ENCODE results near the gene ZNF341. TPM values are rescaled to one million over a fixed set of nuclear protein-coding genes. Genes with fewer than 3 reads are reported as not detected.

The ZNF341 gene
- total RNA-seq, 4 donors from 2014 or later: 1.7 to 4.4 (median 2.9) TPM

DNA sequence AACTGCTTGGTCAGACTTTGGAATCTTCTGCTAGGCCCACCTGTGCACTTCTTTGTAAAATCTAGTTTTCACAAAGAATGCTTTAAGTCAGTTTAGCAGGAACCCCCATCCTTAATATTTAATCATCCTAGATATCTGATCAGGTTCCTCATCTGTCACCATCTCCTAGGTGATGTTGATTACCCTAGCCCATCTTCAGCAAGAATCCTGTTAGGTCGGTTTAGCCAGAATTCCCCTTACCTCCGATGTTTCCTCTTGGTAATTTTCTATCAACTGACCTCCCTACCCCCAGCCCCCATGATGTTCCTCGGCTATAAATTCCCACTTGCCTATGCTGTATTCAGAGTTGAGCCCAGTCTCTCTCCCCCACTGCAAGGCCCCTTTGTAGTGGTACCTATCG is 2.7 kb upstream of the ZNF341 start:
- Histone ChIP-seq H3K27me3 (no peaks in the 10 kb centered on the region), H3K36me3 (no peaks in the 10 kb centered on the region), H3K4me1 (peaks cover 0 to 26% (median 11%) of the 10 kb centered on the region in 3 donors), H3K27ac (no peak overlapping the region), H3K9me3 (no peaks in the 10 kb centered on the region), H3K4me3 (no peak overlapping the region)
- WGBS, 2 donors (ENCODE audit: low coverage in 1 of 2): 74 to 76% methylated on average over 3 to 4 of the region's 4 CpGs
- ATAC-seq: no peak
- TF ChIP-seq POLR2AphosphoS5 (IDR thresholded peaks at IDR 0.05) (no peak), EP300 (IDR thresholded peaks at IDR 0.05) (no peak), POLR2A (IDR thresholded peaks at IDR 0.05) (no peak)

DNA sequence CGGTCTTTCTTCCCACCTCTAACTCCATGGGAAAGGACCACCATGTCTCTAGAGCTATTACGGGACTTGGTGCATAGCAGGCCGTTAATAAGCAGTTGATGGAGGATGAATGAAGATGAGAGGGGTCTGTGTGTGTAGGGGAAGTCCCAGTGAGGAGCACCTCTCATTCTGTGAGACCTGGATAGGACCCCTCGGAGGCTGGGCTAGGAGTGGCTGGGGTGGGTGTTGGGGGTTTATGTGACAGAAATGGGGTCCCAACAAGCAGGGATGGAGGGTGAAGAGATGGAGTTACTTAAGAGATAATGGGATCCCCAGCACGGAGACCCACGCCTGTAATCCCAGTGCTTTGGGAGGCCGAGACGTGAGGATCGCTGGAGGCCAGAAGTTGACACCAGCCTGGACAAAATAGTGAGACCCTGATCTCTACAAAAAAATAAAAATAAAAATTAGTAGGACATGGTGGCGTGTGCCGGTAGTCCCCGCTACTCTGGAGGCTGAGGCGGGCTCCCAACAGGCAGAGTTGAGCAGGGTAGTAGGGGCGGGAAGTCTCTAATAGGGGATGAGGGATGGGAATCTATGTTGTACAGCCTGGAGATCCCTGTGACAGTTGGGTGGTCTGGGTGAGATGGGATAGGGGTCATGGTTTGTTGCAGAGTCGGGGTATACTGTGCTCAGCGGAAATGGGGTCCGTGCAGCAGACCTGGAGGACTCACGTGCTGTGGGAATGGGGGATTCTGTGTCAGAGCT is 677 bp upstream of the ZNF341 start:
- peak overlapping the region; percentile 26 to 71 for H3K4me3 ChIP-seq
- H3K36me3 ChIP-seq: no peaks in the 10 kb centered on the region
- H3K9me3 ChIP-seq: peaks cover 0 to 3% (median 0%) of the 10 kb centered on the region in 3 donors
- 30 to 88% methylated on average over 2 to 17 of the region's 18 CpGs for WGBS, 2 donors (ENCODE audit: low coverage in 1 of 2)
- ATAC-seq: no peak
- H3K4me1 ChIP-seq: peaks cover 0 to 31% (median 14%) of the 10 kb centered on the region in 3 donors
- H3K27ac ChIP-seq: peak overlapping the region; percentile 66 to 95 (median 94)
- no peak for TF ChIP-seq EP300 (IDR thresholded peaks at IDR 0.05)
- TF ChIP-seq POLR2A (IDR thresholded peaks at IDR 0.05): no peak
- TF ChIP-seq, protein P1, sequence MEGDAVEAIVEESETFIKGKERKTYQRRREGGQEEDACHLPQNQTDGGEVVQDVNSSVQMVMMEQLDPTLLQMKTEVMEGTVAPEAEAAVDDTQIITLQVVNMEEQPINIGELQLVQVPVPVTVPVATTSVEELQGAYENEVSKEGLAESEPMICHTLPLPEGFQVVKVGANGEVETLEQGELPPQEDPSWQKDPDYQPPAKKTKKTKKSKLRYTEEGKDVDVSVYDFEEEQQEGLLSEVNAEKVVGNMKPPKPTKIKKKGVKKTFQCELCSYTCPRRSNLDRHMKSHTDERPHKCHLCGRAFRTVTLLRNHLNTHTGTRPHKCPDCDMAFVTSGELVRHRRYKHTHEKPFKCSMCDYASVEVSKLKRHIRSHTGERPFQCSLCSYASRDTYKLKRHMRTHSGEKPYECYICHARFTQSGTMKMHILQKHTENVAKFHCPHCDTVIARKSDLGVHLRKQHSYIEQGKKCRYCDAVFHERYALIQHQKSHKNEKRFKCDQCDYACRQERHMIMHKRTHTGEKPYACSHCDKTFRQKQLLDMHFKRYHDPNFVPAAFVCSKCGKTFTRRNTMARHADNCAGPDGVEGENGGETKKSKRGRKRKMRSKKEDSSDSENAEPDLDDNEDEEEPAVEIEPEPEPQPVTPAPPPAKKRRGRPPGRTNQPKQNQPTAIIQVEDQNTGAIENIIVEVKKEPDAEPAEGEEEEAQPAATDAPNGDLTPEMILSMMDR (IDR thresholded peaks at IDR 0.05): no peak
- TF ChIP-seq POLR2AphosphoS5 (IDR thresholded peaks at IDR 0.05): no peak
- H3K27me3 ChIP-seq: no peaks in the 10 kb centered on the region

DNA sequence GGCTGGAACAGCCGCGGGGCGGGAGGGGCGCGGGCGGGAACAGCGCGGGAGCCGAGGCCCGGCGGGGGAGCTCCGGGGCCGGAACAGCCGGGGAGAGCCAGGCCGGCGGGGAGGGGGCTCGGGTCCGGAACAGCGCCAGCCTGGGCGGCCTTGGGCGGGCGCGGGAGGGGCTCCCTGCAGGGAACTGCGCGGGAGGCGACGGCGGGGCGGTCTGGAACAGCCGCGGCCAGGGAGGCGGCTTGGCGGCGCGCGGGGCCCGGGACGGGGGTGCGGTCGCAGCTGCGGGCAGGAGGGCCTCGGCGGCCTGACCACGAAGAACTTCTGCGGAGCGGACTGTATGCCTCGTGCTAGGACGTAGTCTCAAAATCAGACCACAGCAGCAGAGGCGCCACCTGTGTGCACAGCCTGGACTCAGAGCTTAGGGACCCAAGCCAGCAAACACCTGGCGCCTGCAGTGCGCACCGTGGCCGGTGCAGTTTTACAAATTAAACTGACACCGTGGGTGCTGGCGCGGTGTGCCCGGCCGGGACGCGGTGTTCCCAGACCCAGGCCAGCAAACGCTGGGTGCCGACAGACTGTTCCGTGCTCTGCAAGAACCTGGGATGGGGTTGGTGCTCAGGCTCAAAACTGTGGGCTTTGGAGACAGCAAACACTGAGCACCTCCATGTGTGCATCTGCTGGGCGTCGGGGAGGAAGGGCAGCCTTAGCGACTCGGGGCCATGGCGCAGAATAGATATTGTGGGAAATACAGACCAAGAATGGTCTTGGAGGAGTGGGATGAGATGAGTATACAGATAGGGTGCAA is 572 bp downstream of the ZNF341 start:
- Histone ChIP-seq H3K36me3 (peaks cover 0 to 8% of the 10 kb centered on the region in 2 donors), H3K27ac (peak overlapping the region; percentile 26 to 95 (median 94)), H3K4me3 (peak overlapping the region; percentile 31 to 71), H3K27me3 (no peaks in the 10 kb centered on the region), H3K9me3 (peaks cover 0 to 16% (median 0%) of the 10 kb centered on the region in 3 donors), H3K4me1 (peaks cover 0 to 31% (median 14%) of the 10 kb centered on the region in 3 donors)
- WGBS, 2 donors (ENCODE audit: low coverage in 1 of 2): 13 to 17% methylated on average over 3 to 6 of the region's 68 CpGs
- peak; percentile 86 for ATAC-seq
- TF ChIP-seq POLR2A (IDR thresholded peaks at IDR 0.05) (peak in 1 of 2 donors; percentile 59), POLR2AphosphoS5 (IDR thresholded peaks at IDR 0.05) (no peak)
- TF ChIP-seq, protein P1 (IDR thresholded peaks at IDR 0.05): peak in 1 of 4 experiments; percentile 34

DNA sequence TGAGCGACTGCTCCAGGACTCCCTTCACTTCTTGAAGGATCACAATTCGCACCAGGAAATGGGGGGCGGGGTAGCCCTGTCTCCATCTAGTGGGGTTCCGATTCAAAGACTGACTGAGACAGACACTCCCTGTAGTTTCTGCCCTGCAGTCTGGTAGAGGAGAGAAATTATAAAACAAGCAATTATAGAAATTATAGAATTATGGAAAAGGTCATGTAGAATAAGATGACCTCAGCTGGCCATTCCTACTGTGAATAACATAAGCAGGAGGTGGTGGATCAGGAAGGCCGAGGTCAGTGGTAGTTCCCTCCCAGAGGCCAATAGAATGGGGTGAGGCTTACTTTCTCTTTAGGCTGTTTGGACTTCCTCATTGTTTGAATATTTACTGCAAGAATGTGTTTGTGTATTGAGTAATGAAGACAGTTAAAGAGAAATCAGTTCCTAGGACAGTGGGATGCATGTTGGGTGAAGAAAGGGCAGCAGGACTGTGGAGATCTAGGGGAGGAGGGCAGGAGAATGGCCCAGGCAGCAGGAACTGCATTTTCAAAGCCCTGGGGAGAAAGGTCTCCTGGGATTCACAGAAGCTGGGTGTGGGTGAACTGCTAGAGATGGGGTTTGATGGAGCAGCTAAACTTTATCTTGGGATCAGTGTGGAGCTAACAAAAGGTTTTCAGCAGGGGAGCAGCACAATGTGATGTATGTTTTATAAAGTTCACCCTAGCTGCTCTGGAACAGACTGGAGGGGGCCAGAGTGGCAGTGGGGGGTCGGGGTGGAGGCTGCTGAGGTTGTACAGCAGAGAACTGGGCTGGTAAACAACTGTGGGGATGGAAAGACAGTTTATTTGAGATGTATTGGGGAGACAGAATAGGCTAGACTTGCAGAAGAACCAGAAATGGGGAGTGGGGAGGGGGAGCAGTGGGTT is 2.1 kb downstream of the ZNF341 start:
- Histone ChIP-seq H3K36me3 (peaks cover 0 to 8% of the 10 kb centered on the region in 2 donors), H3K9me3 (peaks cover 0 to 22% (median 0%) of the 10 kb centered on the region in 3 donors), H3K4me3 (no peak overlapping the region), H3K27ac (peak overlapping the region in 3 of 4 donors; percentile 69 to 95 (median 93)), H3K27me3 (no peaks in the 10 kb centered on the region), H3K4me1 (peaks cover 0 to 31% (median 14%) of the 10 kb centered on the region in 3 donors)
- WGBS, 2 donors (ENCODE audit: low coverage in 1 of 2): 50 to 54% methylated on average over 1 to 2 of the region's 6 CpGs
- peak; percentile 8 for ATAC-seq
- TF ChIP-seq POLR2AphosphoS5 (IDR thresholded peaks at IDR 0.05) (no peak), POLR2A (IDR thresholded peaks at IDR 0.05) (no peak), EP300 (IDR thresholded peaks at IDR 0.05) (no peak)
- TF ChIP-seq, protein P1 (IDR thresholded peaks at IDR 0.05): no peak
